ENCODE data around the gene TRERF1.

DNA sequence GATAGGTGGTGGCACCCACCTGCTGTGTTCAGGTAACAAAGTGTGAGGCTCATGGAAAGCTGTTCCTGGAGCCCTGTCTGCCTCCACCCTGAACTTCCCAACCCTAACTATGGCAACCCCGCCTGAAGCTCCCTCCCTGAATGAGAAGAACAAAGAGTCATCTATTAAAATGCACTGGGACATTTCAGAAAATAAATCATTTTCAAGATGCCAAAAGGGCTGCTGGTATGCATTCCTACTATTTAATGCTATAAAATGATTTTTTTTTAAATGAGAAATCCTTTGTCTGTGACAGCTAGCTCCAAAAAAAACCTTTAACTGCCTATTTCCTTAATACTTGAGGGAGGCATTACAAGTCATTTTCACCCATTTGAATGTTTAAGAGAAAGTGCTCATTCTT is 149.7 kb downstream of the TRERF1 start:
- TF ChIP-seq, protein P1, sequence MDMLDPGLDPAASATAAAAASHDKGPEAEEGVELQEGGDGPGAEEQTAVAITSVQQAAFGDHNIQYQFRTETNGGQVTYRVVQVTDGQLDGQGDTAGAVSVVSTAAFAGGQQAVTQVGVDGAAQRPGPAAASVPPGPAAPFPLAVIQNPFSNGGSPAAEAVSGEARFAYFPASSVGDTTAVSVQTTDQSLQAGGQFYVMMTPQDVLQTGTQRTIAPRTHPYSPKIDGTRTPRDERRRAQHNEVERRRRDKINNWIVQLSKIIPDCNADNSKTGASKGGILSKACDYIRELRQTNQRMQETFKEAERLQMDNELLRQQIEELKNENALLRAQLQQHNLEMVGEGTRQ (CRISPR knock-in tag; IDR thresholded peaks at IDR 0.05): no peak
- TF ChIP-seq CBFB (CRISPR knock-in tag; IDR thresholded peaks at IDR 0.05; ENCODE audit: low read depth) (no peak), CREM (CRISPR knock-in tag; IDR thresholded peaks at IDR 0.05) (no peak), MYBL2 (CRISPR knock-in tag; IDR thresholded peaks at IDR 0.05) (no peak), CREB1 (CRISPR knock-in tag; IDR thresholded peaks at IDR 0.05) (no peak)
- TF ChIP-seq, protein P2, sequence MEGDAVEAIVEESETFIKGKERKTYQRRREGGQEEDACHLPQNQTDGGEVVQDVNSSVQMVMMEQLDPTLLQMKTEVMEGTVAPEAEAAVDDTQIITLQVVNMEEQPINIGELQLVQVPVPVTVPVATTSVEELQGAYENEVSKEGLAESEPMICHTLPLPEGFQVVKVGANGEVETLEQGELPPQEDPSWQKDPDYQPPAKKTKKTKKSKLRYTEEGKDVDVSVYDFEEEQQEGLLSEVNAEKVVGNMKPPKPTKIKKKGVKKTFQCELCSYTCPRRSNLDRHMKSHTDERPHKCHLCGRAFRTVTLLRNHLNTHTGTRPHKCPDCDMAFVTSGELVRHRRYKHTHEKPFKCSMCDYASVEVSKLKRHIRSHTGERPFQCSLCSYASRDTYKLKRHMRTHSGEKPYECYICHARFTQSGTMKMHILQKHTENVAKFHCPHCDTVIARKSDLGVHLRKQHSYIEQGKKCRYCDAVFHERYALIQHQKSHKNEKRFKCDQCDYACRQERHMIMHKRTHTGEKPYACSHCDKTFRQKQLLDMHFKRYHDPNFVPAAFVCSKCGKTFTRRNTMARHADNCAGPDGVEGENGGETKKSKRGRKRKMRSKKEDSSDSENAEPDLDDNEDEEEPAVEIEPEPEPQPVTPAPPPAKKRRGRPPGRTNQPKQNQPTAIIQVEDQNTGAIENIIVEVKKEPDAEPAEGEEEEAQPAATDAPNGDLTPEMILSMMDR (IDR thresholded peaks at IDR 0.05): no peak
- TF ChIP-seq, protein P3, sequence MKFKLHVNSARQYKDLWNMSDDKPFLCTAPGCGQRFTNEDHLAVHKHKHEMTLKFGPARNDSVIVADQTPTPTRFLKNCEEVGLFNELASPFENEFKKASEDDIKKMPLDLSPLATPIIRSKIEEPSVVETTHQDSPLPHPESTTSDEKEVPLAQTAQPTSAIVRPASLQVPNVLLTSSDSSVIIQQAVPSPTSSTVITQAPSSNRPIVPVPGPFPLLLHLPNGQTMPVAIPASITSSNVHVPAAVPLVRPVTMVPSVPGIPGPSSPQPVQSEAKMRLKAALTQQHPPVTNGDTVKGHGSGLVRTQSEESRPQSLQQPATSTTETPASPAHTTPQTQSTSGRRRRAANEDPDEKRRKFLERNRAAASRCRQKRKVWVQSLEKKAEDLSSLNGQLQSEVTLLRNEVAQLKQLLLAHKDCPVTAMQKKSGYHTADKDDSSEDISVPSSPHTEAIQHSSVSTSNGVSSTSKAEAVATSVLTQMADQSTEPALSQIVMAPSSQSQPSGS (CRISPR knock-in tag; IDR thresholded peaks at IDR 0.05; ENCODE audit: borderline replicate concordance, low read depth): no peak
- TF ChIP-seq, protein P4, sequence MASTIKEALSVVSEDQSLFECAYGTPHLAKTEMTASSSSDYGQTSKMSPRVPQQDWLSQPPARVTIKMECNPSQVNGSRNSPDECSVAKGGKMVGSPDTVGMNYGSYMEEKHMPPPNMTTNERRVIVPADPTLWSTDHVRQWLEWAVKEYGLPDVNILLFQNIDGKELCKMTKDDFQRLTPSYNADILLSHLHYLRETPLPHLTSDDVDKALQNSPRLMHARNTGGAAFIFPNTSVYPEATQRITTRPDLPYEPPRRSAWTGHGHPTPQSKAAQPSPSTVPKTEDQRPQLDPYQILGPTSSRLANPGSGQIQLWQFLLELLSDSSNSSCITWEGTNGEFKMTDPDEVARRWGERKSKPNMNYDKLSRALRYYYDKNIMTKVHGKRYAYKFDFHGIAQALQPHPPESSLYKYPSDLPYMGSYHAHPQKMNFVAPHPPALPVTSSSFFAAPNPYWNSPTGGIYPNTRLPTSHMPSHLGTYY (CRISPR knock-in tag; IDR thresholded peaks at IDR 0.05): no peak

Measured in WTC11 (cell line).